ENCODE results near the gene OVOL1. TPM values are rescaled to one million over a fixed set of nuclear protein-coding genes. Genes with fewer than 3 reads are reported as not detected.

OVOL1 gene
- total RNA-seq, 1 experiment from 2014 or later = 17.1 TPM

- intact Hi-C loops (cut with micrococcal nuclease) = no loop called here
- H3F3A ChIP-seq (ENCODE audit: low read length, unreplicated experiment) = no peaks in the 10 kb centered on the region
- no peak overlapping the region for H2AFZ ChIP-seq (ENCODE audit: low read length)
- H4K20me1 ChIP-seq (ENCODE audit: low read length) = no peaks in the 10 kb centered on the region
- TF ChIP-seq EZH2phosphoT487 (IDR thresholded peaks at IDR 0.05; ENCODE audit: borderline replicate concordance, low read length) (no peak), EZH2 (IDR thresholded peaks at IDR 0.05; ENCODE audit: low read length, unreplicated experiment) (no peak)
- TF ChIP-seq, protein P1, sequence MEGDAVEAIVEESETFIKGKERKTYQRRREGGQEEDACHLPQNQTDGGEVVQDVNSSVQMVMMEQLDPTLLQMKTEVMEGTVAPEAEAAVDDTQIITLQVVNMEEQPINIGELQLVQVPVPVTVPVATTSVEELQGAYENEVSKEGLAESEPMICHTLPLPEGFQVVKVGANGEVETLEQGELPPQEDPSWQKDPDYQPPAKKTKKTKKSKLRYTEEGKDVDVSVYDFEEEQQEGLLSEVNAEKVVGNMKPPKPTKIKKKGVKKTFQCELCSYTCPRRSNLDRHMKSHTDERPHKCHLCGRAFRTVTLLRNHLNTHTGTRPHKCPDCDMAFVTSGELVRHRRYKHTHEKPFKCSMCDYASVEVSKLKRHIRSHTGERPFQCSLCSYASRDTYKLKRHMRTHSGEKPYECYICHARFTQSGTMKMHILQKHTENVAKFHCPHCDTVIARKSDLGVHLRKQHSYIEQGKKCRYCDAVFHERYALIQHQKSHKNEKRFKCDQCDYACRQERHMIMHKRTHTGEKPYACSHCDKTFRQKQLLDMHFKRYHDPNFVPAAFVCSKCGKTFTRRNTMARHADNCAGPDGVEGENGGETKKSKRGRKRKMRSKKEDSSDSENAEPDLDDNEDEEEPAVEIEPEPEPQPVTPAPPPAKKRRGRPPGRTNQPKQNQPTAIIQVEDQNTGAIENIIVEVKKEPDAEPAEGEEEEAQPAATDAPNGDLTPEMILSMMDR (conservative IDR thresholded peaks at IDR 0.05; ENCODE audit: low read depth, low read length) = no peak
- no peaks in the 10 kb centered on the region for H3K79me2 ChIP-seq (ENCODE audit: low read length)
- ChIA-PET CTCF (no interaction called here), POLR2A (ENCODE audit: unreplicated experiment) (interaction anchor here (0.7 kb wide), 1 partner anchor 113 kb away, joined by 3 read pairs; no protein-coding TSS in a partner anchor)
- DNase-seq (no peak), ATAC-seq (no peak)
- no peak overlapping the region for H3K4me2 ChIP-seq (ENCODE audit: low read length)
- no peak overlapping the region for H3K9ac ChIP-seq (ENCODE audit: low read length)
- H3K27ac ChIP-seq (ENCODE audit: low read length) = no peak overlapping the region
- H3K9me3 ChIP-seq (ENCODE audit: low read length) = no peaks in the 10 kb centered on the region
- H3K4me3 ChIP-seq (ENCODE audit: low read length) = no peak overlapping the region
- BruUV-seq (replicated peaks) = no TSS peak
- no peaks in the 10 kb centered on the region for H3K4me1 ChIP-seq (ENCODE audit: insufficient read depth, low read length)
- H3K9me2 ChIP-seq (replicated peaks; ENCODE audit: low read length) = no peaks in the 10 kb centered on the region
- H3K27me3 ChIP-seq (ENCODE audit: low read length) = no peaks in the 10 kb centered on the region
- H3K36me3 ChIP-seq (ENCODE audit: low read depth, low read length) = no peaks in the 10 kb centered on the region
Measured at GRCh38 chr11:65822776-65823528, 36.1 kb downstream of the OVOL1 start.

- ChIA-PET POLR2A (ENCODE audit: unreplicated experiment) (no interaction called here), CTCF (interaction anchor here (1.0 to 1.1 kb wide), 2 partner anchors 9 to 47 kb away, joined by 3 to 5 read pairs; no protein-coding TSS in a partner anchor)
- Histone ChIP-seq H2AFZ (ENCODE audit: low read length) (no peak overlapping the region), H4K20me1 (ENCODE audit: low read length) (no peaks in the 10 kb centered on the region), H3K27ac (ENCODE audit: low read length) (no peak overlapping the region), H3K9me3 (ENCODE audit: low read length) (no peaks in the 10 kb centered on the region), H3K36me3 (ENCODE audit: low read depth, low read length) (no peaks in the 10 kb centered on the region), H3F3A (ENCODE audit: low read length, unreplicated experiment) (no peaks in the 10 kb centered on the region), H3K9me2 (replicated peaks; ENCODE audit: low read length) (no peaks in the 10 kb centered on the region), H3K4me2 (ENCODE audit: low read length) (no peak overlapping the region), H3K27me3 (ENCODE audit: low read length) (peaks cover 8% of the 10 kb centered on the region; the same call in 1 of the 2 replicates), H3K4me3 (ENCODE audit: low read length) (no peak overlapping the region), H3K9ac (ENCODE audit: low read length) (no peak overlapping the region), H3K4me1 (ENCODE audit: insufficient read depth, low read length) (no peaks in the 10 kb centered on the region), H3K79me2 (ENCODE audit: low read length) (no peaks in the 10 kb centered on the region)
- no peak for TF ChIP-seq EZH2 (IDR thresholded peaks at IDR 0.05; ENCODE audit: low read length, unreplicated experiment)
- TF ChIP-seq, protein P1 (conservative IDR thresholded peaks at IDR 0.05; ENCODE audit: low read depth, low read length) = no peak
- no peak for TF ChIP-seq EZH2phosphoT487 (IDR thresholded peaks at IDR 0.05; ENCODE audit: borderline replicate concordance, low read length)
- DNase-seq (no peak), ATAC-seq (no peak)
- no TSS peak for BruUV-seq (replicated peaks)
- intact Hi-C loops (cut with micrococcal nuclease) = no loop called here
Measured at GRCh38 chr11:65826984-65827735, 40.3 kb downstream of the OVOL1 start.

Data from PC-3 (cell line).